Trophoblast cell (in vitro differentiated cells and primary cell): ENCODE results near the gene NEBL.

ENCODE experiments used
- DNase-seq, 2 donors: peaks; one replicate each; pipeline ENCODE4 v3.0.0-alpha.2; 2016
- H2AFZ ChIP-seq: 2 replicates; pipeline ENCODE4 v1.6.1; 2013; ENCODE audit warnings: low read length, moderate library complexity, mild to moderate bottlenecking; ENCODE audit not compliant: insufficient read depth, poor library complexity
- H2AK5ac ChIP-seq: 2 replicates; pipeline ENCODE4 v1.6.1; 2013; ENCODE audit warnings: mild to moderate bottlenecking, low read length
- H2BK120ac ChIP-seq: 2 replicates; pipeline ENCODE4 v1.6.1; 2013; ENCODE audit warnings: low read length, mild to moderate bottlenecking, moderate library complexity; ENCODE audit not compliant: insufficient read depth, poor library complexity
- H2BK12ac ChIP-seq: 2 replicates; pipeline ENCODE4 v1.6.1; 2013; ENCODE audit warnings: mild to moderate bottlenecking, low read length, moderate library complexity
- H2BK5ac ChIP-seq: 2 replicates; pipeline ENCODE4 v1.6.1; 2013; ENCODE audit warnings: low read length, low read depth, moderate library complexity, mild to moderate bottlenecking; ENCODE audit not compliant: poor library complexity
- H3K14ac ChIP-seq: 2 replicates; pipeline ENCODE4 v1.6.1; 2013; ENCODE audit warnings: mild to moderate bottlenecking, low read length
- H3K18ac ChIP-seq: 2 replicates; pipeline ENCODE4 v1.6.1; 2013; ENCODE audit warnings: mild to moderate bottlenecking, low read length
- H3K23ac ChIP-seq: 2 replicates; pipeline ENCODE4 v1.6.1; 2013; ENCODE audit warnings: low read length
- H3K27ac ChIP-seq: 2 replicates; pipeline ENCODE4 v1.5.1; 2013; ENCODE audit warnings: low read depth, mild to moderate bottlenecking, inconsistent platforms, low read length, moderate library complexity
- H3K27me3 ChIP-seq: 2 replicates; pipeline ENCODE4 v1.6.1; 2013; ENCODE audit warnings: inconsistent platforms, mild to moderate bottlenecking, low read length, moderate library complexity; ENCODE audit not compliant: insufficient read depth
- H3K36me3 ChIP-seq, 2 experiments: 1 replicate in 1 of 2; 2 replicates in 1 of 2; pipeline ENCODE4 v1.6.1; 2013; ENCODE audit warnings: low read length in 2 of 2, mild to moderate bottlenecking in 2 of 2, moderate library complexity in 1 of 2; ENCODE audit not compliant: insufficient read depth in 2 of 2, control insufficient read depth in 1 of 2
- H3K4ac ChIP-seq: 2 replicates; pipeline ENCODE4 v1.6.1; 2013; ENCODE audit warnings: low read depth, mild to moderate bottlenecking, low read length, moderate library complexity
- H3K4me1 ChIP-seq, 2 experiments: 1 replicate in 1 of 2; 2 replicates in 1 of 2; pipeline ENCODE4 v1.6.1; 2013; ENCODE audit warnings: low read length in 2 of 2, mild to moderate bottlenecking in 2 of 2, moderate library complexity in 1 of 2; ENCODE audit not compliant: insufficient read depth in 2 of 2, control insufficient read depth in 1 of 2
- H3K4me2 ChIP-seq: 2 replicates; pipeline ENCODE4 v1.6.1; 2013; ENCODE audit warnings: inconsistent platforms, mild to moderate bottlenecking, low read length, moderate library complexity
- H3K4me3 ChIP-seq: 2 replicates; pipeline ENCODE4 v1.5.1; 2013; ENCODE audit warnings: mild to moderate bottlenecking, low read depth, low read length, inconsistent platforms
- H3K79me1 ChIP-seq: one replicate; pipeline ENCODE4 v1.6.1; 2013; ENCODE audit warnings: low read length
- H3K79me2 ChIP-seq: 2 replicates; pipeline ENCODE4 v1.6.1; 2013; ENCODE audit warnings: low read length, mild to moderate bottlenecking; ENCODE audit not compliant: control insufficient read depth, insufficient read depth, poor library complexity
- H3K9ac ChIP-seq: 2 replicates; pipeline ENCODE4 v1.6.1; 2013; ENCODE audit warnings: mild to moderate bottlenecking, low read length
- H3K9me3 ChIP-seq: 2 replicates; pipeline ENCODE4 v1.6.1; 2013; ENCODE audit warnings: low read depth, mild to moderate bottlenecking, control low read depth, inconsistent platforms, low read length; ENCODE audit not compliant: insufficient read depth
- H4K12ac ChIP-seq: 2 replicates; pipeline ENCODE4 v1.6.1; 2013; ENCODE audit warnings: low read depth, mild to moderate bottlenecking, low read length, moderate library complexity
- H4K8ac ChIP-seq: 2 replicates; pipeline ENCODE4 v1.6.1; 2013; ENCODE audit warnings: low read depth, mild to moderate bottlenecking, low read length, moderate library complexity
- H4K91ac ChIP-seq: one replicate; pipeline ENCODE4 v1.6.1; 2013; ENCODE audit warnings: low read depth, mild to moderate bottlenecking, low read length, moderate library complexity
- whole genome bisulfite sequencing: extraction: QIAGEN DNeasy Blood & Tissue Kit; methylation state at CpG from one replicate; pipeline ENCODE4 v1.1.7; 2013; ENCODE audit warnings: missing lambda C conversion rate; ENCODE audit not compliant: insufficient read length, insufficient coverage; ENCODE audit errors: extremely low coverage; 5-methylcytosine and 5-hydroxymethylcytosine counted together

The NEBL gene

GRCh38 chr10:20778008-20778757, 118.9 kb downstream of the NEBL start:
- Histone ChIP-seq H3K4ac (no peak overlapping the region), H4K12ac (no peak overlapping the region), H2AK5ac (no peak overlapping the region), H3K79me1 (no peaks in the 10 kb centered on the region), H3K27me3 (no peaks in the 10 kb centered on the region), H3K14ac (no peak overlapping the region), H3K9me3 (no peaks in the 10 kb centered on the region), H3K4me3 (no peak overlapping the region), H2BK120ac (no peak overlapping the region), H2BK12ac (no peak overlapping the region), H3K36me3 (no peaks in the 10 kb centered on the region), H2BK5ac (no peak overlapping the region), H4K8ac (no peak overlapping the region), H3K4me2 (no peak overlapping the region), H2AFZ (no peak overlapping the region), H3K4me1 (no peaks in the 10 kb centered on the region), H4K91ac (no peak overlapping the region), H3K18ac (no peak overlapping the region), H3K79me2 (no peaks in the 10 kb centered on the region), H3K9ac (no peak overlapping the region), H3K27ac (no peak overlapping the region), H3K23ac (no peak overlapping the region)
- no CpG with 5 or more reads among the region's 7 CpGs for WGBS
- no peak for DNase-seq

GRCh38 chr10:20776384-20777118, 120.6 kb downstream of the NEBL start:
- no peaks in the 10 kb centered on the region for H3K79me2 ChIP-seq
- no peak overlapping the region for H2BK12ac ChIP-seq
- no peak overlapping the region for H4K8ac ChIP-seq
- no peak overlapping the region for H4K12ac ChIP-seq
- no peak overlapping the region for H2AK5ac ChIP-seq
- no peak overlapping the region for H3K18ac ChIP-seq
- no peaks in the 10 kb centered on the region for H3K27me3 ChIP-seq
- no peaks in the 10 kb centered on the region for H3K79me1 ChIP-seq
- no peak for DNase-seq
- H3K4me2 ChIP-seq, result no peak overlapping the region
- no peak overlapping the region for H3K4ac ChIP-seq
- H2BK5ac ChIP-seq, result no peak overlapping the region
- no peaks in the 10 kb centered on the region for H3K4me1 ChIP-seq
- no peak overlapping the region for H3K14ac ChIP-seq
- H3K9ac ChIP-seq, result no peak overlapping the region
- no peaks in the 10 kb centered on the region for H3K9me3 ChIP-seq
- H3K36me3 ChIP-seq, result no peaks in the 10 kb centered on the region
- H3K4me3 ChIP-seq, result no peak overlapping the region
- H2BK120ac ChIP-seq, result no peak overlapping the region
- no CpG with 5 or more reads among the region's 5 CpGs for WGBS
- H3K27ac ChIP-seq, result no peak overlapping the region
- H2AFZ ChIP-seq, result no peak overlapping the region
- H4K91ac ChIP-seq, result no peak overlapping the region
- no peak overlapping the region for H3K23ac ChIP-seq

GRCh38 chr10:20771051-20771450, 126.1 kb downstream of the NEBL start:
- H4K12ac ChIP-seq, result no peak overlapping the region
- DNase-seq, result no peak
- no peak overlapping the region for H2AK5ac ChIP-seq
- H2BK120ac ChIP-seq, result no peak overlapping the region
- H3K79me1 ChIP-seq, result peaks cover 2% of the 10 kb centered on the region
- H2BK5ac ChIP-seq, result no peak overlapping the region
- no peaks in the 10 kb centered on the region for H3K27me3 ChIP-seq
- H3K4me2 ChIP-seq, result no peak overlapping the region
- H3K23ac ChIP-seq, result no peak overlapping the region
- H2BK12ac ChIP-seq, result no peak overlapping the region
- H3K4me3 ChIP-seq, result no peak overlapping the region
- no peaks in the 10 kb centered on the region for H3K79me2 ChIP-seq
- H4K91ac ChIP-seq, result no peak overlapping the region
- no peak overlapping the region for H3K9ac ChIP-seq
- no peaks in the 10 kb centered on the region for H3K9me3 ChIP-seq
- WGBS, result no CpG with 5 or more reads among the region's 2 CpGs
- H4K8ac ChIP-seq, result no peak overlapping the region
- no peak overlapping the region for H2AFZ ChIP-seq
- H3K14ac ChIP-seq, result no peak overlapping the region
- H3K18ac ChIP-seq, result no peak overlapping the region
- H3K4me1 ChIP-seq, result no peaks in the 10 kb centered on the region
- H3K4ac ChIP-seq, result no peak overlapping the region
- no peaks in the 10 kb centered on the region for H3K36me3 ChIP-seq
- no peak overlapping the region for H3K27ac ChIP-seq

- Histone ChIP-seq H2BK5ac (no peak overlapping the region), H3K18ac (no peak overlapping the region), H3K27ac (no peak overlapping the region), H2AK5ac (no peak overlapping the region), H3K4ac (no peak overlapping the region), H3K23ac (no peak overlapping the region), H2BK12ac (no peak overlapping the region), H3K36me3 (no peaks in the 10 kb centered on the region), H3K9me3 (no peaks in the 10 kb centered on the region), H3K9ac (no peak overlapping the region), H3K27me3 (no peaks in the 10 kb centered on the region), H4K12ac (no peak overlapping the region), H3K4me2 (no peak overlapping the region), H3K4me1 (no peaks in the 10 kb centered on the region), H4K91ac (no peak overlapping the region), H2BK120ac (no peak overlapping the region), H3K79me1 (peaks cover 2% of the 10 kb centered on the region), H2AFZ (no peak overlapping the region), H3K14ac (no peak overlapping the region), H3K4me3 (no peak overlapping the region), H4K8ac (no peak overlapping the region), H3K79me2 (no peaks in the 10 kb centered on the region)
- no CpG with 5 or more reads among the region's 3 CpGs for WGBS
- no peak for DNase-seq
Measured at GRCh38 chr10:20769481-20769880, 127.6 kb downstream of the NEBL start.
